Calu3 (cell line): ENCODE results near the gene CDH2. TPM values are rescaled to one million over a fixed set of nuclear protein-coding genes. Genes with fewer than 3 reads are reported as not detected.

Experiments
- BruUV-seq: library from RNA; stranded (reverse); fragments of 400-500 nt; replicated peaks from 2 replicates; lab custom pipeline; 2021; lab: Mats Ljungman, UMichigan
- CTCF ChIA-PET: fragments of 300-600 bp; sonication (Branson Sonifier 250); formaldehyde crosslinking; loops from one replicate; lab custom pipeline; 2022; ENCODE audit warnings: antibody characterized with exemption; lab: Charles Lee
- DNase-seq: peaks from one replicate; pipeline ENCODE4 v3.0.0; 2022
- H3K27ac Mint-ChIP-seq: one replicate; pipeline ENCODE4 v1.8.0; 2022; ENCODE audit warnings: mixed read lengths; ENCODE audit not compliant: unreplicated experiment
- H3K27me3 Mint-ChIP-seq: one replicate; pipeline ENCODE4 v1.8.0; 2022; ENCODE audit warnings: mixed read lengths; ENCODE audit not compliant: unreplicated experiment
- H3K36me3 Mint-ChIP-seq: one replicate; pipeline ENCODE4 v1.8.0; 2022; ENCODE audit warnings: mild to moderate bottlenecking, moderate library complexity, mixed read lengths; ENCODE audit not compliant: insufficient read depth, unreplicated experiment
- H3K4me1 Mint-ChIP-seq: one replicate; pipeline ENCODE4 v1.8.0; 2022; ENCODE audit warnings: mild to moderate bottlenecking, low read depth, mixed read lengths; ENCODE audit not compliant: unreplicated experiment
- H3K4me3 Mint-ChIP-seq: one replicate; pipeline ENCODE4 v1.8.0; 2022; ENCODE audit warnings: mild to moderate bottlenecking, low read depth, moderate library complexity, mixed read lengths; ENCODE audit not compliant: unreplicated experiment
- H3K9me3 Mint-ChIP-seq: one replicate; pipeline ENCODE4 v1.8.0; 2022; ENCODE audit warnings: low read depth, mixed read lengths; ENCODE audit not compliant: unreplicated experiment
- intact Hi-C: fragments of 100-400 bp; cut with micrococcal nuclease; formaldehyde crosslinking; loops from one replicate; pipeline ENCODE4 v1.10.0; 2022; ENCODE audit not compliant: unreplicated experiment
- total RNA-seq: library from RNA; stranded (reverse); gene quantifications from 2 replicates; pipeline ENCODE4 v1.2.3, GENCODE V29; 2022
- TF ChIP-seq, protein P1 (sequence below): fragments of 200-600 bp; IDR thresholded peaks from one replicate; pipeline ENCODE4 v1.8.0; 2022; ENCODE audit warnings: antibody characterized with exemption; ENCODE audit not compliant: unreplicated experiment

Gene CDH2
- total RNA-seq, 1 experiment from 2014 or later: 2.3 TPM

DNA sequence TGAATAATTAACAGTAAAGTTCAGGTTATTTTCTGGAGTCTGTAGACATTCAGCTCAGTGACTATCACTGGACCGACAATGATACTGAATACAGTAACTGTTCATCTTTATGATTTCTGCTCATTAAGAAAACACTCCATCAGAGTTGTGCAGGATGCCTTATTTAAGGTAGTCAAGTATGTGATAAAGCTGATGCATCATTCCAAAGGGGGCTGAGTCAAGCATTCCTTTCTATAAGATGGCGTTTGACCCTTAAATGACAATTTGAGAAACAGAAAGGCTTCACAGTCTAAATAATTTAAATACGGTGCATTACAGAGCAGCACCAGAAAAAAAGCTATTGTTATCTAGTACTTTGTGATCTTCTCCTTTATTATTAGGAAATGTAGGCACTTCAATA lies 131.1 kb downstream of the CDH2 start:
- peaks cover 8% of the 10 kb centered on the region for H3K4me1 Mint-ChIP-seq
- CTCF ChIA-PET: interaction anchor here (0.7 kb wide), 1 partner anchor 1887 kb away, joined by 3 read pairs; no protein-coding TSS in a partner anchor
- H3K27ac Mint-ChIP-seq: no peak overlapping the region
- no TSS peak for BruUV-seq
- DNase-seq: no peak
- H3K9me3 Mint-ChIP-seq: no peaks in the 10 kb centered on the region
- TF ChIP-seq, protein P1, sequence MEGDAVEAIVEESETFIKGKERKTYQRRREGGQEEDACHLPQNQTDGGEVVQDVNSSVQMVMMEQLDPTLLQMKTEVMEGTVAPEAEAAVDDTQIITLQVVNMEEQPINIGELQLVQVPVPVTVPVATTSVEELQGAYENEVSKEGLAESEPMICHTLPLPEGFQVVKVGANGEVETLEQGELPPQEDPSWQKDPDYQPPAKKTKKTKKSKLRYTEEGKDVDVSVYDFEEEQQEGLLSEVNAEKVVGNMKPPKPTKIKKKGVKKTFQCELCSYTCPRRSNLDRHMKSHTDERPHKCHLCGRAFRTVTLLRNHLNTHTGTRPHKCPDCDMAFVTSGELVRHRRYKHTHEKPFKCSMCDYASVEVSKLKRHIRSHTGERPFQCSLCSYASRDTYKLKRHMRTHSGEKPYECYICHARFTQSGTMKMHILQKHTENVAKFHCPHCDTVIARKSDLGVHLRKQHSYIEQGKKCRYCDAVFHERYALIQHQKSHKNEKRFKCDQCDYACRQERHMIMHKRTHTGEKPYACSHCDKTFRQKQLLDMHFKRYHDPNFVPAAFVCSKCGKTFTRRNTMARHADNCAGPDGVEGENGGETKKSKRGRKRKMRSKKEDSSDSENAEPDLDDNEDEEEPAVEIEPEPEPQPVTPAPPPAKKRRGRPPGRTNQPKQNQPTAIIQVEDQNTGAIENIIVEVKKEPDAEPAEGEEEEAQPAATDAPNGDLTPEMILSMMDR: no peak
- intact Hi-C loops: no loop called here
- H3K4me3 Mint-ChIP-seq: no peak overlapping the region
- no peaks in the 10 kb centered on the region for H3K27me3 Mint-ChIP-seq
- H3K36me3 Mint-ChIP-seq: no peaks in the 10 kb centered on the region

DNA sequence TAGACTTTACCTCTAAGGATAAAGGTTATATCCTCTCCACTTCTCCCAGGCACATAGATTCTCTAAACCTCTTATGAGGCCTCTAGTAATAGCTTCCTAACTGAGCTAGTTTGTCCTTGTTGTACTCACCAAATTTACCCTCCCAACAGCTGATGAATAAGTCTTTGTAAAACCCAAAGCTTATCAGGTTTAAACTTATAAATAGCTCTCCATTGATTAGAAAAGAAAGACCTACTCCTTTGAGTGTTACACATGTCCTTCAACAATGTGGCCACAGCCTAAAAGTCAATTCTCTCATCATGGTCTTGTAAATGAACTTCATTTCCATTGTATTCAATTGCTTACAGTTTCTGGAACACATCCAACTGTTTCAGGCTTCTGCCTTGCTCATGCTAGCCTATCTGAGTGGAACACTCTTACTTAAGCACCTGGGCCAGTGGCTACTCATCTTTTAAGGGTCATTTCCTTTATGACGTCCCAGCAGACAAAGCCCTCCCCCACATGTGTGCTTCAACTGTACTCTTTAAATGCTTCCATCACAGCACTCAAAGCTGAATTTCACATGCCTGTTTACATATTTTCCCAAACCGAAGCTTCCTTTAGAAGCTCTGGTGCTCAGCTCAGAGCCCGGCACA lies 131.6 kb downstream of the CDH2 start:
- BruUV-seq: no TSS peak
- H3K9me3 Mint-ChIP-seq: no peaks in the 10 kb centered on the region
- H3K27me3 Mint-ChIP-seq: no peaks in the 10 kb centered on the region
- H3K4me3 Mint-ChIP-seq: no peak overlapping the region
- intact Hi-C loops: no loop called here
- H3K36me3 Mint-ChIP-seq: no peaks in the 10 kb centered on the region
- TF ChIP-seq, protein P1: no peak
- H3K4me1 Mint-ChIP-seq: peaks cover 8% of the 10 kb centered on the region
- CTCF ChIA-PET: interaction anchor here (0.7 kb wide), 1 partner anchor 1887 kb away, joined by 3 read pairs; no protein-coding TSS in a partner anchor
- DNase-seq: no peak
- H3K27ac Mint-ChIP-seq: no peak overlapping the region

DNA sequence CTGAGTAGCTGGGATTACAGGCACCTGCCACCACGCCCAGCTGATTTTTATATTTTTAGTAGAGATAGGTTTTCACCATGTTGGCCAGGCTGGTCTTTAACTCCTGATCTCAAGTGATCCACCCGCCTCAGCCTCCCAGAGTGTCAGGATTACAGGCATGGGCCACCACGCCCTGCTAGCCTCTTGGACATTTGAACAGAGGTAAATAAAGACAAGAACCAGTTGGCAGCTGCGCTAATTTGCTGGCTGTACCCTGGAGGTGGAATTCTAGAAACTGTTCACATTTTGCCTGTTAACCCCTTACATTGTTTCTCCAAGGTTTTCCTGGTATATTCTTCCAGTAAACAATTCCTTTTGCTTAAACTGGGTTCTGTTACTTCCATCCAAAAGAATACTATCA lies 132.9 kb downstream of the CDH2 start:
- no peaks in the 10 kb centered on the region for H3K36me3 Mint-ChIP-seq
- CTCF ChIA-PET: no interaction called here
- H3K27me3 Mint-ChIP-seq: no peaks in the 10 kb centered on the region
- DNase-seq: no peak
- intact Hi-C loops: no loop called here
- TF ChIP-seq, protein P1: no peak
- BruUV-seq: no TSS peak
- no peak overlapping the region for H3K27ac Mint-ChIP-seq
- no peaks in the 10 kb centered on the region for H3K9me3 Mint-ChIP-seq
- H3K4me1 Mint-ChIP-seq: peaks cover 8% of the 10 kb centered on the region
- H3K4me3 Mint-ChIP-seq: no peak overlapping the region

DNA sequence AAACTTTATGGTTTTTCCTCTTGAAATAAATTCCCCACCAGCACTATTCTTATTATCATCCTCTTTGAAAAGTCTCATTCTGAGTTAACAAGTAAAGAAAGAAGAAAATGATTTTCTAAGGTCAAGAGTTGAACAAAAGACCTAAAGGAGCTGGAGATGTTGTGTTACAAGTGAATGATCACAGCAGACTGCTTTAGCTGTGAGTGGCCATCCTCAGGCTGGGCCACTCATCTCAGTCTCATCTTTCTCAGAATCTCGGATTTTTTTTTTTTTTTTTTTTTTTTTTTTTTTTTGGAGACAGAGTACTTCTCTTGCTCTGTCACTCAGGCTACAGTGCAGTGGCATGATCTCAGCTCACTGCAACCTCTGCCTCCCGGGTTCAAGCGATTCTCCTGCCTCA lies 133.3 kb downstream of the CDH2 start:
- DNase-seq: no peak
- H3K4me1 Mint-ChIP-seq: peaks cover 8% of the 10 kb centered on the region
- intact Hi-C loops: no loop called here
- no peaks in the 10 kb centered on the region for H3K9me3 Mint-ChIP-seq
- CTCF ChIA-PET: no interaction called here
- no TSS peak for BruUV-seq
- H3K4me3 Mint-ChIP-seq: no peak overlapping the region
- TF ChIP-seq, protein P1: no peak
- H3K36me3 Mint-ChIP-seq: no peaks in the 10 kb centered on the region
- no peak overlapping the region for H3K27ac Mint-ChIP-seq
- no peaks in the 10 kb centered on the region for H3K27me3 Mint-ChIP-seq
